HL-60 (cell line): Measurements from ENCODE around the gene NIBAN1.

ENCODE experiments used
- DNase-seq, 2 experiments: peaks; one replicate each; pipeline ENCODE4 v3.0.0-alpha.2; 2010 to 2020; ENCODE audit warnings: low read depth in 1 of 2, low spot score in 1 of 2
- H3K27ac ChIP-seq: fragments of 250-450 bp; sonication (Bioruptor Pico); replicated peaks from 2 replicates; pipeline ENCODE4 v1.5.1; 2020; ENCODE audit warnings: mild to moderate bottlenecking, moderate library complexity
- H3K27me3 ChIP-seq: fragments of 250-450 bp; sonication (Bioruptor Pico); 2 replicates; pipeline ENCODE4 v1.5.1; 2021; ENCODE audit warnings: mild to moderate bottlenecking, moderate library complexity; ENCODE audit not compliant: insufficient read depth, poor library complexity, severe bottlenecking
- H3K4me3 ChIP-seq: replicated peaks from 2 replicates; pipeline ENCODE4 v1.5.1; 2011; ENCODE audit warnings: mild to moderate bottlenecking, control low read depth, low read length; ENCODE audit not compliant: insufficient read depth
- CTCF ChIP-seq: IDR thresholded peaks from one replicate; pipeline ENCODE4 v1.5.1; 2011; ENCODE audit warnings: low read length, control low read depth, inconsistent platforms; ENCODE audit not compliant: insufficient read depth
- GABPA ChIP-seq: IDR thresholded peaks from 2 replicates; pipeline ENCODE4 v1.6.1; 2012; ENCODE audit warnings: low read depth
- POLR2AphosphoS5 ChIP-seq: IDR thresholded peaks from 2 replicates; pipeline ENCODE4 v1.6.1; 2012; ENCODE audit warnings: low read depth
- SPI1 ChIP-seq: IDR thresholded peaks from 2 replicates; pipeline ENCODE4 v1.6.1; 2012; ENCODE audit warnings: low read depth, mild to moderate bottlenecking, borderline replicate concordance
- TF ChIP-seq, protein P1 (sequence below): IDR thresholded peaks from 2 replicates; pipeline ENCODE4 v1.6.1; 2012; ENCODE audit warnings: low read depth; ENCODE audit not compliant: insufficient replicate concordance

Gene NIBAN1

GRCh38 chr1:184994301-184994700 lies 20.0 kb upstream of the NIBAN1 start:
- H3K4me3 ChIP-seq, result no peak overlapping the region
- TF ChIP-seq CTCF (no peak), SPI1 (no peak), POLR2AphosphoS5 (no peak)
- no peaks in the 10 kb centered on the region for H3K27me3 ChIP-seq
- H3K27ac ChIP-seq, result no peak overlapping the region
- DNase-seq, result no peak

- H3K27me3 ChIP-seq, result no peaks in the 10 kb centered on the region
- no peak overlapping the region for H3K4me3 ChIP-seq
- H3K27ac ChIP-seq, result no peak overlapping the region
- no peak for DNase-seq
- TF ChIP-seq POLR2AphosphoS5 (no peak), SPI1 (no peak), CTCF (no peak), GABPA (no peak)
- TF ChIP-seq, protein P1, sequence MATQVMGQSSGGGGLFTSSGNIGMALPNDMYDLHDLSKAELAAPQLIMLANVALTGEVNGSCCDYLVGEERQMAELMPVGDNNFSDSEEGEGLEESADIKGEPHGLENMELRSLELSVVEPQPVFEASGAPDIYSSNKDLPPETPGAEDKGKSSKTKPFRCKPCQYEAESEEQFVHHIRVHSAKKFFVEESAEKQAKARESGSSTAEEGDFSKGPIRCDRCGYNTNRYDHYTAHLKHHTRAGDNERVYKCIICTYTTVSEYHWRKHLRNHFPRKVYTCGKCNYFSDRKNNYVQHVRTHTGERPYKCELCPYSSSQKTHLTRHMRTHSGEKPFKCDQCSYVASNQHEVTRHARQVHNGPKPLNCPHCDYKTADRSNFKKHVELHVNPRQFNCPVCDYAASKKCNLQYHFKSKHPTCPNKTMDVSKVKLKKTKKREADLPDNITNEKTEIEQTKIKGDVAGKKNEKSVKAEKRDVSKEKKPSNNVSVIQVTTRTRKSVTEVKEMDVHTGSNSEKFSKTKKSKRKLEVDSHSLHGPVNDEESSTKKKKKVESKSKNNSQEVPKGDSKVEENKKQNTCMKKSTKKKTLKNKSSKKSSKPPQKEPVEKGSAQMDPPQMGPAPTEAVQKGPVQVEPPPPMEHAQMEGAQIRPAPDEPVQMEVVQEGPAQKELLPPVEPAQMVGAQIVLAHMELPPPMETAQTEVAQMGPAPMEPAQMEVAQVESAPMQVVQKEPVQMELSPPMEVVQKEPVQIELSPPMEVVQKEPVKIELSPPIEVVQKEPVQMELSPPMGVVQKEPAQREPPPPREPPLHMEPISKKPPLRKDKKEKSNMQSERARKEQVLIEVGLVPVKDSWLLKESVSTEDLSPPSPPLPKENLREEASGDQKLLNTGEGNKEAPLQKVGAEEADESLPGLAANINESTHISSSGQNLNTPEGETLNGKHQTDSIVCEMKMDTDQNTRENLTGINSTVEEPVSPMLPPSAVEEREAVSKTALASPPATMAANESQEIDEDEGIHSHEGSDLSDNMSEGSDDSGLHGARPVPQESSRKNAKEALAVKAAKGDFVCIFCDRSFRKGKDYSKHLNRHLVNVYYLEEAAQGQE, result no peak
Measured at GRCh38 chr1:184992271-184992670, 18.0 kb upstream of the NIBAN1 start.

DNA sequence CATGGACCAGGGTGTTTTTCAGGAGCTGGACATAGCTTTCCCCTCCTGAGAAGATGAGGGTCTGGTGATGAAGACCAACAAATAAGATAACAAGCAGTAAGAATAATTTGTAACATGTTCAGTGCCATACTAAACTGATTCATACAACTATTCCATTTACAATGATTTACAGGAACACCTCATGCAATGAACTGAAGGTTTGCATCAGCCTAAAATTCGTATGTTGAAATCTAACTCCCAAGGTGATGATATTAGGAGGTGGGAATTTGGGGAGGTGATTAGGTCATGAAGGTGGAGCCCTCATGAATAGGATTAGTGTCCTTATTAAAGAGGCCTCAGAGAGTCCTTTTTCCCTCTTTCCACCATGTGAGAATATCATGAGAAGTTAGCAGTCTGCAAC lies 15.9 kb upstream of the NIBAN1 start:
- no peak overlapping the region for H3K27ac ChIP-seq
- no peaks in the 10 kb centered on the region for H3K27me3 ChIP-seq
- no peak for TF ChIP-seq SPI1
- TF ChIP-seq GABPA, result no peak
- TF ChIP-seq CTCF, result no peak
- TF ChIP-seq, protein P1, result no peak
- TF ChIP-seq POLR2AphosphoS5, result no peak
- DNase-seq, result no peak
- H3K4me3 ChIP-seq, result no peak overlapping the region

DNA sequence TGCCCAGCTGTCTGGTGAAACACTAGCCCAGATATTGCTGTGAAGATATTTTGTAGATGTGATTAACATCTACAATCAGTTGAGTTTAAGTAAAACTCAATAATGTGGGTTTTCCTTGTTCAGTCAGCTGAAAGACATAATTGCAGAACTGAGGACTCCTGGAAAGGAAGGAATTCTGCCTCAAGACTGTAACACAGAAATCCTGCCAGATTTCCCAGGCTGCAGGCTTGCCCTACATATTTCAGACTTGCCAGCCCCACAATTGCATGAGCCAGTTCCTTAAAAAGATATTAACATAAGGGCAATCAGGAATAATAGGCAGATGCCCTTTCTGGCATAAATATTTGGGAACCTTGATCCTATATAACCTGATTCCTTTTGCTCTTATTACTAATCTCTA lies 14.2 kb upstream of the NIBAN1 start:
- no peak for DNase-seq
- H3K4me3 ChIP-seq, result no peak overlapping the region
- no peak overlapping the region for H3K27ac ChIP-seq
- TF ChIP-seq SPI1, result no peak
- TF ChIP-seq, protein P1, result no peak
- no peak for TF ChIP-seq CTCF
- no peak for TF ChIP-seq GABPA
- TF ChIP-seq POLR2AphosphoS5, result no peak
- no peaks in the 10 kb centered on the region for H3K27me3 ChIP-seq
